Subcutaneous adipose tissue (tissue), 4 donors: ENCODE results near the gene LRRC59. TPM values are rescaled to one million over a fixed set of nuclear protein-coding genes. Genes with fewer than 3 reads are reported as not detected.

Experiments used
- CTCF ChIP-seq: fragments of 450-650 bp; IDR thresholded peaks from one replicate; pipeline ENCODE4 v1.5.1; 2016; ENCODE audit warnings: low read depth, mild to moderate bottlenecking, control low read depth, antibody characterized with exemption, moderate library complexity
- small RNA-seq: library from RNA; depleted of rRNA; stranded (forward); fragments of <200 nt; gene quantifications from one replicate; pipeline ENCODE3, GENCODE V24; 2016
- total RNA-seq, 4 donors: library from RNA; depleted of rRNA; stranded (reverse); fragments of >200 nt; gene quantifications; one replicate each; pipeline ENCODE4 v1.1.0, GENCODE V29; 2016

LRRC59 gene
- total RNA-seq, 4 donors from 2014 or later, result 36.5 to 91.5 (median 38.2) TPM

- no peak for TF ChIP-seq CTCF
Measured at GRCh38 chr17:50345432-50346312, 51.7 kb downstream of the LRRC59 start, which contains the start of gene XYLT2. TSS of gene XYLT2 (plus strand) at chr17:50346126. CDS start at chr17:50346141, 15 bp downstream.

- TF ChIP-seq CTCF, result no peak
Measured at GRCh38 chr17:50344731-50345365, 52.5 kb downstream of the LRRC59 start.

GRCh38 chr17:50339381-50339780 is 57.9 kb downstream of the LRRC59 start:
- TF ChIP-seq CTCF, result no peak

GRCh38 chr17:50338645-50339044 is 58.7 kb downstream of the LRRC59 start:
- TF ChIP-seq CTCF, result no peak

GRCh38 chr17:50337956-50338355 is 59.4 kb downstream of the LRRC59 start:
- TF ChIP-seq CTCF, result no peak

- TF ChIP-seq CTCF, result no peak
Measured at GRCh38 chr17:50332196-50332595, 65.1 kb downstream of the LRRC59 start.

Small RNAs within 50 kb of the gene (small RNA-seq; reads per million reads assigned to genes)
- gene RF00019, result 0.49 reads per million

Other genes starting within 250 kb of the LRRC59 start
- gene PPP1R9B, start 246.8 kb downstream of the LRRC59 start, total RNA-seq, result 10 to 100 TPM; 14.0 to 29.2 (median 20.0) TPM
- 1 to 10 TPM in 1 of 4 donors, not detected in 3; 4.4 TPM for gene SGCA, start 231.5 kb downstream of the LRRC59 start, total RNA-seq
- gene COL1A1, start 195.9 kb downstream of the LRRC59 start, total RNA-seq, result 100 to 1,000 TPM in 1 of 4 donors, 10 to 100 TPM in 3; 14.3 to 109 (median 36.6) TPM
- gene TMEM92, start 123.1 kb downstream of the LRRC59 start, total RNA-seq, result not detected
- 10 to 100 TPM in 3 of 4 donors, 1 to 10 TPM in 1; 7.2 to 28.8 (median 12.5) TPM for gene XYLT2, start 51.4 kb downstream of the LRRC59 start, total RNA-seq
- 10 to 100 TPM; 42.2 to 88.7 (median 48.1) TPM for gene MRPL27, start 24.3 kb downstream of the LRRC59 start, total RNA-seq
- 1 to 10 TPM in 2 of 4 donors, under 1 TPM in 1, not detected in 1; 0.88 to 1.3 (median 1.2) TPM for gene EME1, start 24.3 kb downstream of the LRRC59 start, total RNA-seq
- gene ACSF2, start 28.7 kb upstream of the LRRC59 start, total RNA-seq, result 10 to 100 TPM; 31.3 to 63.1 (median 42.2) TPM
- not detected for gene CHAD, start 71.4 kb upstream of the LRRC59 start, total RNA-seq
- 10 to 100 TPM; 19.9 to 29.9 (median 28.6) TPM for gene RSAD1, start 81.3 kb upstream of the LRRC59 start, total RNA-seq
- 1 to 10 TPM in 2 of 4 donors, not detected in 2; 1.3 to 1.8 TPM for gene MYCBPAP, start 110.9 kb upstream of the LRRC59 start, total RNA-seq
- not detected for gene EPN3, start 135.2 kb upstream of the LRRC59 start, total RNA-seq
- gene SPATA20, start 149.7 kb upstream of the LRRC59 start, total RNA-seq, result 10 to 100 TPM; 24.5 to 64.0 (median 48.9) TPM
- gene CACNA1G, start 163.2 kb upstream of the LRRC59 start, total RNA-seq, result under 1 TPM in 2 of 4 donors, not detected in 2; 0.17 to 0.44 TPM
- gene ABCC3, start 237.4 kb upstream of the LRRC59 start, total RNA-seq, result 10 to 100 TPM; 12.2 to 23.1 (median 15.5) TPM